GM18507 (cell line): ENCODE results near the gene MRPS6.
A peak's percentile ranks its signal among the peaks of the same experiment; 100 is the strongest.

Source experiments
- DNase-seq: peaks from one replicate; pipeline ENCODE4 v3.0.0; 2011; ENCODE audit warnings: low read depth; ENCODE audit not compliant: insufficient read length; ENCODE audit errors: extremely low spot score
- FAIRE-seq: peaks from 2 replicates; lab custom pipeline; 2011; peaks lifted over from hg19 to GRCh38; lab: Jason Lieb, UNC

Gene MRPS6

GRCh38 chr21:34073032-34073748 lies at the start of gene MRPS6, which contains the start of gene SLC5A3:
MRPS6 (plus strand) TSS chr21:34073578; CDS start chr21:34073701, 123 bp downstream.
SLC5A3 (plus strand) TSS chr21:34073578; CDS start chr21:34095199, 21,621 bp downstream.
- DNase-seq, result peak; percentile 73
- FAIRE-seq, result peak; percentile 65

- no peak for FAIRE-seq
- no peak for DNase-seq
Measured at GRCh38 chr21:34023691-34024373, 49.5 kb upstream of the MRPS6 start.

DNA sequence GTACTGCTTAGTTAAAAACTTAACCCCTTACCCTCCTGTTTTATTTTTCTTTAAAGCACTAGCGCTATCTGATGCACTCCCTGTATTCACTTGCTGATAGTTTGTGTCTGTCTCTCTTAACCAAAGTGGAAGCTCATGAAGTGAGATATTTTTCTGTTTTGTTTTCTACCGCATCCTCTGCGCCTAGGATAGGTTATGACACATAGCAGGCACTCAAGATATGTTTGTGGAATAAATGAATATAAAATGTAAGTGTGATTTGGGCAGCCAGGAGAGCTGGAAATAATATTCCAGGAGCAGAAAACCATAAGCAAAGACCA lies 49.0 kb upstream of the MRPS6 start:
- FAIRE-seq (no peak), DNase-seq (no peak)

GRCh38 chr21:34027721-34028461 lies 45.5 kb upstream of the MRPS6 start:
- no peak for FAIRE-seq
- DNase-seq, result no peak

DNA sequence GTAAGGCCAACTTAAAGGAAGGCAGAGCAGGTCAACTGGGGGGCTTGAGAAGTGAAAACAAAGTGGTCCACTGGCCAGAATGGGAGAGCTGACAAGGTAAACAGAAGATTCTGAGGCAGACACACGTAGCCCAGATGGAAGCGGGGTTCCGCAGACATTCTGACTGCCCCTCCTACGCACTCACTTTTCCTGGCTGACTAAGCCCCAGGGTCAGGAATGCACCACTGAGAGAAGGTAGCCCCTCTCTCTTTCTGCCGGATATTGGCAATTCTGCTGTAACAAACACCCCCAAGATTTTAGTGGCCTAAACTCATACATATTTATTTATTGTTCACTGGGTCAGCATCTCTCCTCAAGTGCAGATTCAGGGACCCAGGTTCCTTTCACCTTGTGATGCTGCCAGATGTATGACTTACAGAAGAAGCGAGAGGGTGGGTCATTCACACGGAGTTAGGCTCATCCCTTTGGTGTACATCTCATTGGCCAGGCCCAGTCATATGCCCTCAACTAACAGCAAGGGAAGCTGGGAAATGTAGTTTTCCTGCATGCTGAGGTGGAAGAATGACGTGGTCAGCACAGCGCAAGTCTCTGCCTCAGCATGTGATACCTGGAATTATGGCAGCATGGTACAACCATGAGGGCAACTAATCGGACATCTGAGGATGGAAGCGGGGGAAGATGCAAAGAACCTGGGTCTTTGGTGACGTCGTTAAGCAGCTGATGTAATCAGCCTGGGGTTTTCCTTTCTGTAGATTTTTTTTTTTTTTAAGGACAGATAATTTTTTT lies 43.4 kb upstream of the MRPS6 start:
- FAIRE-seq, result peak; percentile 88
- no peak for DNase-seq

GRCh38 chr21:34031835-34032370 lies 41.5 kb upstream of the MRPS6 start:
- DNase-seq, result no peak
- FAIRE-seq, result no peak

GRCh38 chr21:34034369-34035014 lies 38.9 kb upstream of the MRPS6 start:
- DNase-seq, result no peak
- FAIRE-seq, result no peak

- DNase-seq (no peak), FAIRE-seq (no peak)
Measured at GRCh38 chr21:34035619-34036354, 37.6 kb upstream of the MRPS6 start.

DNA sequence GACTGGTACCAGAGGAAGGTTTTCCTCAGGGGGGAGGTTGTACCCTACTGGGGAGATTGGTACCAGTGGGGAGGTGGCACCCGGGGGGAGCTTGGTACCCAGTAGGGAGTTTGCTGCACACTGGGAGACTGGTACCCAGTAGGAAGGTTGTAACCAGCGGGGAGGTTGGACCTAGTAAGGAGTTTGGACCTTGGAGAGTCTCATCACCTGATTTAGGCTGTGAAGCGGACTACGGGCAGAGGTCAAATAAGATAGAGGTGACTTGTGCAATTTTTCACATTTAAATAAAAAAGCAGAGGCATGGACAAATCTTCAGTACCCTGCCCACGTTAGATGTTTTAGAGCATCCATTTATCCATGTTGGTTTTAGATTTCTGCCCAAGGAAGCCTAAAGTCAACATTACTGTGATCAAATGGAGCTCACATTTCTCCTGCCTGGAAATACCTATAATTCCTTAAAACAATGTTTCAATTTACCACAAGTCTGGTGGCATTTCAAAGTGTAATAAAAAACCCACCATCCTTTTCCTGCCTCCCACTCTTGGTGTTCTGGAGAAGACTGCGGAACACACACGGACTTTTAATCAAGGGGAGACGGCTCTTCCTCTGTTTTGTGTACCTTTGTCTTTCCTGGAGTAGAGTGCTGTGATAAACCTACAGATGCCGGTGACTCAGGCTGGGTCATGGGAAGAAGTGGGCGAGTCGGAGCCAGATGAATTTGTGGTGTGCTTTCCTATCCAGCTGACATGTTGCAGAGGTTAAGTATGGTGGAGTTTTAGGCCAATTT lies 36.2 kb upstream of the MRPS6 start:
- FAIRE-seq (no peak), DNase-seq (no peak)

DNA sequence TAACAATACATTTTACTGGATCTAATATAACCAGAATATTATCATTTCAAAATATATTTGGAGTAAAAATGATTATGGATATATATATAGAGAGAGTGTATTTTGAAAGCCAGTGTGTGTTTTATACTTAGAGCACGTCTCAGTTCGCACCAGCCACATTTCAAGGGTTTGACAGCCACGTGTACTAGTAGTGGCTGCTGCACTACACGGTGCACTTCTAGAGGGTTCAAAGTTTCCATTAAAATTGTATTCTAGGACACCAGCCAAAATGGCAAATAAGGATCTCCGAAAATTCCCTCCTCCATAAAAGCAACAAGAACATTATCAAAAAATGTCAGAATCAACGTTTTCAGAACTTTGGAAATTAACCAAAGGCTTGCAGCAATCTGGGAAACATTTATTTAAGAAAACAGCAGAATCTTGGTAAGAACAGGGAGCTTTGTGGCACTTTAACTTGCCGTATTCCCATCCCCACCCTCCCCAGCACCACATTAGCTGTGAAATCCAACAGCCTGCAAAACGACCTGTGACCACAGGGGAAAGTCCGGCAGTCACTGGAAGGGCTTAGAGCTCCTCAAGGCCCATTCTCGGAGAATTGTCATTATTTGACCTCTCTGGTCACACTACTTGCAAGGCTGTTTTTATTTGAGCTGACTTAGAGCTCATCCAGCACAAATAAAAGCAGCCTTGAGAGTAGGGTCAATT lies 33.5 kb upstream of the MRPS6 start:
- FAIRE-seq, result no peak

DNA sequence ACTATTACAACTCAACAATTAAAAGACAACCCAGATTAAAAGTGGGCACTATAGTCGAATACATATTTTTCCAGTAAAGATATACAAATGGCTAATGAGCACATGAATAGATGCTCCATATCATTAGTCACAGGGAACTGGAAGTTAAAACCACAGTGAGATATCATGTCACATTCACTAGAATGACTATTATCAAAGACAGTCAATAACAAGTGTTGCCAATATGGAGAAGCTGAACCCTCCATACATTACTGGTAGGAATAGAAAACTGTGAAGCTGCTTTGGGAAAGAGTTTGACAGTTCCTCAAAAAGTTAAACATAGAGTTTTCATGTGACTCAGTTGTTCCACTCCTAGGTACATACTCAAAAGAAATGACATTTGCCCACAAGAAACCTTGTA lies 30.6 kb upstream of the MRPS6 start:
- DNase-seq, result no peak
- no peak for FAIRE-seq

More for the DNA sequence above, 33.5 kb upstream of the MRPS6 start:
- DNase-seq, result no peak

- no peak for FAIRE-seq
- DNase-seq, result no peak
Measured at GRCh38 chr21:34043333-34043732, 30.0 kb upstream of the MRPS6 start.

- peak; percentile 83 for FAIRE-seq
- no peak for DNase-seq
Measured at GRCh38 chr21:34046917-34047316, 26.5 kb upstream of the MRPS6 start.

GRCh38 chr21:34047835-34048234 lies 25.5 kb upstream of the MRPS6 start:
- DNase-seq (no peak), FAIRE-seq (no peak)

DNA sequence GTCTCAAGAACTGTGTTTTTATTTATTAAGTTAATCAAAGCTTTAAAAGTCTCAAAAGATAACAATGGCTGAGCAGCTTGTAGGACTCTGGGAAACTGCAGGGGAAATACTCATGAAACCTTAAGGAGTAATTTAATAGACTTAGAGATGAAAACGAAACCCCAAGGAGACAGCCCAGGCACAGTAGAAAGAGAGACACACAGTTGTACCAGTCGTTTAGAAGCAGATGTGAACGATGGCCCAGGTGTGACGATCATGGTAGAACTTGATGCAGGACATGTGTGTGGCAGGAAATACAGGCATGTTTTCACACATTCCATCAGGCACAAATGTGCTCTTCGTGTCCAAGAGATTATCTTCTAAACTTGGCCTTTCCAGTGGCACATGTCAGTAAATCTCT lies 21.2 kb upstream of the MRPS6 start:
- FAIRE-seq (no peak), DNase-seq (no peak)

DNA sequence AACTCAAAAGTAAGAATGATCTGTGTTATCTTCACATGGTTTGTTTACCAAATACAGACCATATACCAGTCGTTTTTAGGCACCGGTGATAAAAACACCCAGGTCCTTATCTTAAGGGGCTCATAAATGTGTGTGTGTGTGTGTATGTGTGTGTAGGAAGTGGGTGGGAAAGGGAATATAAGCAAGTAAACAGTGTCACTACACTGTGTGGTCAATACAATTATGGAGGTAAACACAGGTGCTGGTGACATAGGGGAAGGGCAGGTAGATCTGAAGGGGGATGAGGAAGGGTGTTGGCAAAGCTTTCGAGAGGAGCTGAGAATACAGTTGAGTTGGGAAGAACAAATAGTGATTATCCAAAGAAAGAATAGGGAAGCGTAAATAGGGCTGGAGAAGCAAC lies 19.1 kb upstream of the MRPS6 start:
- no peak for FAIRE-seq
- DNase-seq, result no peak

DNA sequence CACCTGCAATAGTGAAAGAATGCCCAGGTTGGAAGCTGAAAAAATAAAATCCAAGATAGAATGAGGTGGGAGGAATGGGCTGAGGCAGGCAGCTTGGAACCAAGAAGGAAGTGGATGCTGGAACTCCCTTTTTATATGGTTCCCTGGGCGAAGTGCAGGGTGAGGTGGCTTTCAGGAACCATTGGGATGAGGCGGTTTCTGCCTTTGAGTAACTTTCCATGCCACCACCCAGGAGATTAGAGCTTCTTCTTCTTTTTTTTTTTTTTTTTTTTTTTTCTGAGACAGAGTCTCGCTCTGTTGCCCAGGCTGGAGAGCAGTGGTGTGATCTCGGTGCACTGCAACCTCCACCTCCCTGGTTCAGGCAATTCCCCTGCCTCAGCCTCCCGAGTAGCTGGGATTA lies 17.8 kb upstream of the MRPS6 start:
- no peak for FAIRE-seq
- no peak for DNase-seq
